HepG2 (cell line): ENCODE data around the gene TTLL6. TPM values are rescaled to one million over a fixed set of nuclear protein-coding genes. Genes with fewer than 3 reads are reported as not detected.

Experiments used
- ATAC-seq: fragments of 200-7000 bp; cut with Tn5 transposase; 3 replicates; pipeline ENCODE4 v1.9.1; 2020; ENCODE audit warnings: mild to moderate bottlenecking, moderate library complexity
- BruUV-seq: library from RNA; stranded (reverse); fragments of 400-500 nt; replicated peaks from 2 replicates; lab custom pipeline; 2021; lab: Mats Ljungman, UMichigan
- CTCF ChIA-PET: fragments of 300-600 bp; formaldehyde crosslinking; extraction: SDS; loops from one replicate; lab custom pipeline; 2021; ENCODE audit warnings: low total read pairs, inconsistent platforms, low intra/inter-chr PET ratio; lab: Yijun Ruan, JAX
- POLR2A ChIA-PET: fragments of 350-600 bp; sonication (Branson Sonifier 250); formaldehyde crosslinking; loops from one replicate; lab custom pipeline; 2020; ENCODE audit warnings: antibody characterized with exemption, inconsistent platforms; lab: Yijun Ruan, JAX
- DNase-seq: peaks from one replicate; pipeline ENCODE4 v3.0.0-alpha.2; 2015; ENCODE audit warnings: low spot score
- FAIRE-seq: peaks from 3 replicates; lab custom pipeline; 2011; peaks lifted over from hg19 to GRCh38; lab: Jason Lieb, UNC
- H2AFZ ChIP-seq: one replicate; pipeline ENCODE4 v1.6.1; 2011; ENCODE audit warnings: low read length, inconsistent platforms
- H3K27ac ChIP-seq: fragments of 300-600 bp; 3 replicates; pipeline ENCODE4 v1.8.0; 2011; ENCODE audit warnings: mixed run types, mild to moderate bottlenecking, mixed read lengths, low read length, inconsistent platforms; ENCODE audit not compliant: insufficient read depth; ENCODE audit errors: extremely low read length
- H3K27me3 ChIP-seq, 2 experiments: fragments of 200-600 bp in 1 of 2; 2 replicates in 1 of 2; 3 replicates in 1 of 2; pipeline versions ENCODE4 v1.6.0 to v1.8.0; 2011; ENCODE audit warnings: low read length in 2 of 2, mild to moderate bottlenecking in 2 of 2, moderate library complexity in 2 of 2, inconsistent platforms in 1 of 2; ENCODE audit not compliant: insufficient read depth in 2 of 2, control insufficient read depth in 1 of 2
- H3K36me3 ChIP-seq, 2 experiments: fragments of 200-600 bp in 1 of 2; replicated peaks in 1 of 2; 2 replicates in 1 of 2; 3 replicates in 1 of 2; pipeline versions ENCODE4 v1.5.1 to v1.8.0; 2011; ENCODE audit warnings: low read length in 2 of 2, inconsistent platforms in 1 of 2; ENCODE audit not compliant: insufficient read depth in 2 of 2, control insufficient read depth in 1 of 2
- H3K4me1 ChIP-seq: 2 replicates; pipeline ENCODE4 v1.5.1; 2012; ENCODE audit warnings: low read length, inconsistent platforms; ENCODE audit not compliant: insufficient read depth
- H3K4me2 ChIP-seq: 2 replicates; pipeline ENCODE4 v1.6.0; 2011; ENCODE audit warnings: low read depth, low read length, inconsistent platforms
- H3K4me3 ChIP-seq, 3 experiments: fragments of 200-600 bp in 1 of 3; sonication (generic), shearing (Covaris generic) in 1 of 3; replicated peaks in 1 of 3; 2 replicates each; pipeline ENCODE4 v1.5.1; 2011 to 2016; ENCODE audit warnings: low read length in 3 of 3, inconsistent platforms in 2 of 3, low read depth in 2 of 3, mild to moderate bottlenecking in 2 of 3, control low read depth in 1 of 3, mixed read lengths in 1 of 3; ENCODE audit not compliant: insufficient read depth in 1 of 3
- H3K79me2 ChIP-seq: one replicate; pipeline ENCODE4 v1.6.1; 2011; ENCODE audit warnings: low read length, inconsistent platforms; ENCODE audit not compliant: insufficient read depth
- H3K9ac ChIP-seq: 2 replicates; pipeline ENCODE4 v1.6.0; 2011; ENCODE audit warnings: mild to moderate bottlenecking, low read depth, low read length, inconsistent platforms; ENCODE audit not compliant: insufficient read depth
- H3K9me3 ChIP-seq: 2 replicates; pipeline ENCODE4 v1.5.1; 2012; ENCODE audit warnings: mild to moderate bottlenecking, low read length
- H4K20me1 ChIP-seq: 2 replicates; pipeline ENCODE4 v1.6.0; 2011; ENCODE audit warnings: inconsistent platforms, mild to moderate bottlenecking, low read length, moderate library complexity; ENCODE audit not compliant: insufficient read depth
- CBX2 ChIP-seq, 2 experiments: fragments of 200-600 bp in 1 of 2; sonication (generic); formaldehyde crosslinking in 1 of 2; IDR thresholded peaks; 2 replicates each; pipeline versions ENCODE4 v1.7.0 to v1.8.1; 2018 to 2022; ENCODE audit warnings: low read depth in 2 of 2, low read length in 1 of 2, mild to moderate bottlenecking in 1 of 2, missing genetic modification reagents in 1 of 2
- IKZF4 ChIP-seq: sonication (generic); formaldehyde crosslinking; IDR thresholded peaks from 2 replicates; pipeline ENCODE4 v1.5.1; 2020; ENCODE audit warnings: borderline replicate concordance, mild to moderate bottlenecking, low read depth, missing genetic modification reagents; ENCODE audit errors: not compliant biosample characterization
- KDM5B ChIP-seq: sonication (generic); formaldehyde crosslinking; IDR thresholded peaks from 2 replicates; pipeline ENCODE4 v1.4.0; 2020; ENCODE audit warnings: missing genetic modification reagents, mild to moderate bottlenecking, borderline replicate concordance
- KLF16 ChIP-seq, 2 experiments: sonication (generic) in 1 of 2; formaldehyde crosslinking in 1 of 2; IDR thresholded peaks; 2 replicates each; pipeline versions ENCODE4 v1.6.1 to v1.8.0; 2016 to 2023; ENCODE audit warnings: missing genetic modification reagents in 2 of 2, missing compliant biosample characterization in 1 of 2
- RAD21 ChIP-seq: fragments of 450-650 bp; formaldehyde crosslinking; IDR thresholded peaks from 2 replicates; pipeline ENCODE4 v1.5.0; 2020; ENCODE audit warnings: mild to moderate bottlenecking
- REPIN1 ChIP-seq: sonication (generic); formaldehyde crosslinking; IDR thresholded peaks from 2 replicates; pipeline ENCODE4 v1.8.0; 2022; ENCODE audit warnings: missing genetic modification reagents, low read depth, mild to moderate bottlenecking, borderline replicate concordance
- SIX4 ChIP-seq: sonication (generic); formaldehyde crosslinking; IDR thresholded peaks from 2 replicates; pipeline ENCODE4 v1.4.0; 2020; ENCODE audit warnings: missing genetic modification reagents
- SMC3 ChIP-seq: IDR thresholded peaks from 2 replicates; pipeline ENCODE4 v1.6.1; 2011; ENCODE audit warnings: low read length, improper control_type of control experiment
- TEAD3 ChIP-seq: optimal IDR thresholded peaks from 2 replicates; pipeline ENCODE3; 2016; ENCODE audit warnings: borderline replicate concordance
- YY1 ChIP-seq: IDR thresholded peaks from 2 replicates; pipeline ENCODE4 v1.6.1; 2011; ENCODE audit warnings: low read length, low read depth, moderate library complexity, mild to moderate bottlenecking; ENCODE audit not compliant: insufficient read depth, insufficient replicate concordance
- ZNF614 ChIP-seq: IDR thresholded peaks from 2 replicates; pipeline ENCODE4 v1.6.1; 2018; ENCODE audit warnings: missing biosample characterization, missing genetic modification reagents, inconsistent platforms, borderline replicate concordance
- ZNF83 ChIP-seq: sonication (generic); formaldehyde crosslinking; IDR thresholded peaks from 2 replicates; pipeline ENCODE4 v1.4.0; 2020; ENCODE audit warnings: missing genetic modification reagents, mild to moderate bottlenecking, borderline replicate concordance
- WGBS: methylation state at CpG from one replicate; pipeline ENCODE4 v1.1.6; 2017; ENCODE audit warnings: low lambda C conversion rate; 5-methylcytosine and 5-hydroxymethylcytosine counted together
- in situ Hi-C: cut with HindIII; loops from 2 replicates; pipeline ENCODE4 v1.10.0; 2017; ENCODE audit warnings: low pct_unique_long_range_greater_than_20kb; ENCODE audit not compliant: extremely low pct_ligation_motif_present
- intact Hi-C: fragments of 100-400 bp; cut with micrococcal nuclease; formaldehyde crosslinking; loops from one replicate; pipeline ENCODE4 v1.10.0; 2022; ENCODE audit not compliant: unreplicated experiment
- polyA plus RNA-seq, 8 experiments: library from polyadenylated mRNA; depleted of rRNA in 3 of 8; stranded (reverse) in 7 of 8; unstranded in 1 of 8; fragments of >200 nt; fragmentation: Illumina TruSeq in 4 of 8; extraction: Trizol in 4 of 8; gene quantifications; 2 replicates each; pipeline versions ENCODE4 v1.2.1 to v1.2.3, GENCODE V29; 2011 to 2016; ENCODE audit warnings: low read depth in 4 of 8, missing spikeins in 1 of 8, mixed read lengths in 1 of 8; ENCODE audit not compliant: insufficient read depth in 1 of 8
- total RNA-seq, 5 experiments: library from RNA; depleted of rRNA; stranded (reverse); fragments of >200 nt; fragmentation: Illumina TruSeq; extraction: Trizol; gene quantifications; 2 replicates each; pipeline ENCODE4 v1.2.3, GENCODE V29; 2016; ENCODE audit warnings: low read depth in 1 of 5
- TF ChIP-seq, protein P1 (sequence below): sonication (generic); formaldehyde crosslinking; IDR thresholded peaks from 2 replicates; pipeline ENCODE4 v1.5.1; 2020; ENCODE audit warnings: mild to moderate bottlenecking, missing genetic modification reagents
- TF ChIP-seq, protein P2 (sequence below): sonication (generic); formaldehyde crosslinking; IDR thresholded peaks from 2 replicates; pipeline ENCODE4 v1.4.0; 2020; ENCODE audit warnings: missing genetic modification reagents
- TF ChIP-seq, protein P3 (sequence below): sonication (generic); formaldehyde crosslinking; IDR thresholded peaks from 2 replicates; pipeline ENCODE4 v1.9.0; 2021; ENCODE audit warnings: missing genetic modification reagents, mild to moderate bottlenecking, borderline replicate concordance

Gene TTLL6
- total and polyA plus RNA-seq, 2 of the 13 experiments (the other 11 are each of a cell fraction or from before 2014, with no cell fraction given): 0.04 to 0.08 TPM

DNA sequence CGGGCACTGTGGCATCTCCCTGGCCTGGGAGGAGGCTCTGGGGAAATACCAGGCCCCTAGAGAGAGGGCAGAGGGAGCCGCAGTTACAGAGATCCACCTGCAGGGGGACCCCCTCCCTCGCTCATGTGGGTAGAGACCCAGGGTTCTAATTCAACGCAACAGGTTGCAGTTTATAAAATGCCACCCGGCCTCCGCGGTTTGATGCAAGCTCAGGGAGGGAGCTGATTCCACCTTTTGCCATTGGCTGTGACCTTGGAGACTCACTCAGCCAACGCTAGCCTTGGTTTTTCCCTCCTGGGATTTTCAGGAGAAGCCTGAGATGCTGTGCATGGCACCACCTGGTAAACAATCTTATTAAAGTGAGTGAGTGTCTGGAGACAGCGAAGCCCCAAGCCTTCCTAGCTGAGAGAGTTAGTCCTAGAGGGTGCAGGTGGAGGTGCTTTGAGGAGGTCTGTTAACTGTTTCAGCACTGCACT lies 12.1 kb downstream of the TTLL6 start:
- peak overlapping the region; percentile 67 for H3K4me2 ChIP-seq
- peaks cover 0 to 6% of the 10 kb centered on the region in 2 experiments; a peak in 4 of 5 replicates for H3K27me3 ChIP-seq
- H3K4me3 ChIP-seq: peak overlapping the region in 2 of 3 experiments; percentile 41 to 61; a peak in 4 of 6 replicates
- no peaks in the 10 kb centered on the region for H3K9me3 ChIP-seq
- under 1% methylated on average over 9 of the region's 9 CpGs for WGBS
- H3K79me2 ChIP-seq: no peaks in the 10 kb centered on the region
- no peaks in the 10 kb centered on the region for H4K20me1 ChIP-seq
- POLR2A ChIA-PET: interaction anchor here (0.8 to 2.4 kb wide), 5 partner anchors 10 to 87 kb away, joined by 3 to 9 read pairs (median 7); partner anchors contain the start of gene ATP5MC1
- peak; percentile 94 for ATAC-seq
- peak; percentile 63 for DNase-seq
- in situ Hi-C loops (no loop called here), intact Hi-C loops (loop anchor here (1.0 to 10.0 kb wide), 3 partner anchors 74 to 230 kb away; no protein-coding TSS in a partner anchor)
- peak; percentile 77 for FAIRE-seq
- H3K9ac ChIP-seq: no peak overlapping the region
- H2AFZ ChIP-seq: peak overlapping the region; percentile 18
- H3K4me1 ChIP-seq: peaks cover 63% of the 10 kb centered on the region
- CTCF ChIA-PET: interaction anchor here (0.8 to 4.4 kb wide), 9 partner anchors 10 to 228 kb away, joined by 3 to 101 read pairs (median 3); no protein-coding TSS in a partner anchor
- no TSS peak for BruUV-seq
- no peak overlapping the region for H3K27ac ChIP-seq
- no peaks in the 10 kb centered on the region for H3K36me3 ChIP-seq
- TF ChIP-seq, protein P1, sequence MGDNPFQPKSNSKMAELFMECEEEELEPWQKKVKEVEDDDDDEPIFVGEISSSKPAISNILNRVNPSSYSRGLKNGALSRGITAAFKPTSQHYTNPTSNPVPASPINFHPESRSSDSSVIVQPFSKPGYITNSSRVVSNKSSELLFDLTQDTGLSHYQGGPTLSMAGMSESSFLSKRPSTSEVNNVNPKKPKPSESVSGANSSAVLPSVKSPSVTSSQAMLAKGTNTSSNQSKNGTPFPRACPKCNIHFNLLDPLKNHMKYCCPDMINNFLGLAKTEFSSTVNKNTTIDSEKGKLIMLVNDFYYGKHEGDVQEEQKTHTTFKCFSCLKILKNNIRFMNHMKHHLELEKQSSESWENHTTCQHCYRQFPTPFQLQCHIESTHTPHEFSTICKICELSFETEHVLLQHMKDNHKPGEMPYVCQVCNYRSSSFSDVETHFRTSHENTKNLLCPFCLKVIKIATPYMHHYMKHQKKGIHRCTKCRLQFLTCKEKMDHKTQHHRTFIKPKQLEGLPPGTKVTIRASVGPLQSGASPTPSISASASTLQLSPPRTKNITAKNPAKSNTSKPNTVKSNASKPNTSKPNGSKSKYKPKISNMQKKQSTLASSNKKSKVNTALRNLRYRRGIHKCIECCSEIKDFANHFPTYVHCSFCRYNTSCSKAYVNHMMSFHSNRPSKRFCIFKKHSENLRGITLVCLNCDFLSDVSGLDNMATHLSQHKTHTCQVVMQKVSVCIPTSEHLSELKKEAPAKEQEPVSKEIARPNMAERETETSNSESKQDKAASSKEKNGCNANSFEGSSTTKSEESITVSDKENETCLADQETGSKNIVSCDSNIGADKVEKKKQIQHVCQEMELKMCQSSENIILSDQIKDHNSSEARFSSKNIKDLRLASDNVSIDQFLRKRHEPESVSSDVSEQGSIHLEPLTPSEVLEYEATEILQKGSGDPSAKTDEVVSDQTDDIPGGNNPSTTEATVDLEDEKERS: 0 out of 2 replicates have a peak, but pooled peaks have one; percentile 36
- TF ChIP-seq CBX2 (IDR thresholded peaks at IDR 0.05; ENCODE audit: low read depth, low read length) (no peak), CBX2 (CRISPR knock-in tag; IDR thresholded peaks at IDR 0.05; ENCODE audit: low read depth) (no peak), TEAD3 (CRISPR knock-in tag) (peak; percentile 70), ZNF83 (CRISPR knock-in tag) (0 out of 2 replicates have a peak, but pooled peaks have one; percentile 86), KLF16 (CRISPR knock-in tag; IDR thresholded peaks at IDR 0.05) (peak in 1 of 2 experiments; percentile 40; a peak in 1 of 4 replicates), SIX4 (CRISPR knock-in tag) (no peak), YY1 (peak; percentile 28), IKZF4 (no peak), ZNF614 (peak; percentile 46; the same call in 1 of the 2 replicates), KDM5B (peak; percentile 42; the same call in 1 of the 2 replicates), REPIN1 (no peak), SMC3 (peak; percentile 97), RAD21 (CRISPR knock-in tag) (peak; percentile 97)
- TF ChIP-seq, protein P2, sequence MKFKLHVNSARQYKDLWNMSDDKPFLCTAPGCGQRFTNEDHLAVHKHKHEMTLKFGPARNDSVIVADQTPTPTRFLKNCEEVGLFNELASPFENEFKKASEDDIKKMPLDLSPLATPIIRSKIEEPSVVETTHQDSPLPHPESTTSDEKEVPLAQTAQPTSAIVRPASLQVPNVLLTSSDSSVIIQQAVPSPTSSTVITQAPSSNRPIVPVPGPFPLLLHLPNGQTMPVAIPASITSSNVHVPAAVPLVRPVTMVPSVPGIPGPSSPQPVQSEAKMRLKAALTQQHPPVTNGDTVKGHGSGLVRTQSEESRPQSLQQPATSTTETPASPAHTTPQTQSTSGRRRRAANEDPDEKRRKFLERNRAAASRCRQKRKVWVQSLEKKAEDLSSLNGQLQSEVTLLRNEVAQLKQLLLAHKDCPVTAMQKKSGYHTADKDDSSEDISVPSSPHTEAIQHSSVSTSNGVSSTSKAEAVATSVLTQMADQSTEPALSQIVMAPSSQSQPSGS (CRISPR knock-in tag): 0 out of 2 replicates have a peak, but pooled peaks have one; percentile 16
- TF ChIP-seq, protein P3, sequence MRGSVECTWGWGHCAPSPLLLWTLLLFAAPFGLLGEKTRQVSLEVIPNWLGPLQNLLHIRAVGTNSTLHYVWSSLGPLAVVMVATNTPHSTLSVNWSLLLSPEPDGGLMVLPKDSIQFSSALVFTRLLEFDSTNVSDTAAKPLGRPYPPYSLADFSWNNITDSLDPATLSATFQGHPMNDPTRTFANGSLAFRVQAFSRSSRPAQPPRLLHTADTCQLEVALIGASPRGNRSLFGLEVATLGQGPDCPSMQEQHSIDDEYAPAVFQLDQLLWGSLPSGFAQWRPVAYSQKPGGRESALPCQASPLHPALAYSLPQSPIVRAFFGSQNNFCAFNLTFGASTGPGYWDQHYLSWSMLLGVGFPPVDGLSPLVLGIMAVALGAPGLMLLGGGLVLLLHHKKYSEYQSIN: no peak
